Endothelial cell of umbilical vein (primary cell): ENCODE measurements around the gene KRTAP10-10. TPM values are rescaled to one million over a fixed set of nuclear protein-coding genes. Genes with fewer than 3 reads are reported as not detected.

Experiments
- BruUV-seq: library from RNA; stranded (reverse); fragments of 400-500 nt; replicated peaks from 2 replicates; lab custom pipeline; 2021; lab: Mats Ljungman, UMichigan
- CTCF ChIA-PET: fragments of 300-600, 350-600 bp; sonication (Branson Sonifier 250); formaldehyde crosslinking; loops from one replicate; lab custom pipeline; 2021; ENCODE audit warnings: antibody characterized with exemption, inconsistent platforms; lab: Charles Lee
- POLR2A ChIA-PET: fragments of 300-600, 350-600 bp; sonication (Branson Sonifier 250); formaldehyde crosslinking; loops from one replicate; lab custom pipeline; 2021; ENCODE audit warnings: antibody characterized with exemption, inconsistent platforms; lab: Charles Lee
- DNase-seq: peaks from one replicate; pipeline ENCODE4 v3.0.0-alpha.2; 2011; ENCODE audit warnings: low read depth, low spot score
- FAIRE-seq: peaks from 2 replicates; lab custom pipeline; 2011; peaks lifted over from hg19 to GRCh38; lab: Jason Lieb, UNC
- H2AFZ ChIP-seq: 2 replicates; pipeline ENCODE4 v1.6.0; 2012; ENCODE audit warnings: low read depth, low read length, control low read depth, inconsistent platforms
- H3K27ac ChIP-seq: 2 replicates; pipeline ENCODE4 v1.5.1; 2011; ENCODE audit warnings: low read depth, mild to moderate bottlenecking, control low read depth, low read length, moderate library complexity; ENCODE audit not compliant: insufficient read depth
- H3K27me3 ChIP-seq, 2 experiments: 2 replicates each; pipeline versions ENCODE4 v1.6.0 to v1.6.1; 2011; ENCODE audit warnings: low read length in 2 of 2, mixed read lengths in 1 of 2; ENCODE audit not compliant: control insufficient read depth in 2 of 2, insufficient read depth in 2 of 2
- H3K36me3 ChIP-seq, 2 experiments: 2 replicates in 1 of 2; 3 replicates in 1 of 2; pipeline ENCODE4 v1.5.1; 2011; ENCODE audit warnings: low read length in 2 of 2, mild to moderate bottlenecking in 1 of 2, moderate library complexity in 1 of 2; ENCODE audit not compliant: control insufficient read depth in 2 of 2, insufficient read depth in 2 of 2; ENCODE audit errors: extremely low read depth in 1 of 2
- H3K4me1 ChIP-seq: 3 replicates; pipeline ENCODE4 v1.5.1; 2011; ENCODE audit warnings: mild to moderate bottlenecking, low read length; ENCODE audit not compliant: control insufficient read depth, insufficient read depth; ENCODE audit errors: extremely low read depth
- H3K4me2 ChIP-seq: 2 replicates; pipeline ENCODE4 v1.6.1; 2011; ENCODE audit warnings: low read length, control low read depth, mixed read lengths; ENCODE audit not compliant: insufficient read depth
- H3K4me3 ChIP-seq, 3 experiments: fragments of 200-600 bp in 1 of 3; sonication (generic), shearing (Covaris generic) in 1 of 3; replicated peaks in 1 of 3; 2 replicates each; pipeline ENCODE4 v1.5.1; 2011 to 2016; ENCODE audit warnings: control low read depth in 3 of 3, low read length in 3 of 3, mild to moderate bottlenecking in 2 of 3, inconsistent platforms in 1 of 3, low read depth in 1 of 3, moderate library complexity in 1 of 3; ENCODE audit not compliant: insufficient read depth in 1 of 3
- H3K79me2 ChIP-seq: 2 replicates; pipeline ENCODE4 v1.6.0; 2012; ENCODE audit warnings: low read length, inconsistent platforms; ENCODE audit not compliant: control insufficient read depth, insufficient read depth
- H3K9ac ChIP-seq: replicated peaks from 2 replicates; pipeline ENCODE3; 2011; ENCODE audit warnings: low read length, control low read depth; ENCODE audit not compliant: insufficient read depth; ENCODE audit errors: extremely low read depth
- H3K9me1 ChIP-seq: replicated peaks from 3 replicates; pipeline ENCODE4 v1.6.0; 2011; ENCODE audit warnings: mild to moderate bottlenecking, low read length; ENCODE audit not compliant: control insufficient read depth, insufficient read depth; ENCODE audit errors: extremely low read depth
- H3K9me3 ChIP-seq: replicated peaks from 2 replicates; pipeline ENCODE4 v1.5.1; 2012; ENCODE audit warnings: low read length, inconsistent platforms; ENCODE audit not compliant: control insufficient read depth, insufficient read depth
- H4K20me1 ChIP-seq: replicated peaks from 2 replicates; pipeline ENCODE3; 2011; ENCODE audit warnings: mild to moderate bottlenecking, low read length; ENCODE audit not compliant: control insufficient read depth, insufficient read depth; ENCODE audit errors: extremely low read depth
- CTCF ChIP-seq, 2 donors: IDR thresholded peaks; 1 replicate in 1 of 2; 2 replicates in 1 of 2; pipeline ENCODE4 v1.5.1; 2011; ENCODE audit warnings: low read length in 2 of 2, mild to moderate bottlenecking in 2 of 2, moderate library complexity in 2 of 2, control low read depth in 1 of 2, inconsistent platforms in 1 of 2, low read depth in 1 of 2; ENCODE audit not compliant: insufficient read depth in 1 of 2; ENCODE audit errors: extremely low read depth in 1 of 2
- EZH2 ChIP-seq: IDR thresholded peaks from 2 replicates; pipeline ENCODE4 v1.6.1; 2012; ENCODE audit warnings: borderline replicate concordance, low read depth, mild to moderate bottlenecking, moderate library complexity, low read length, inconsistent platforms; ENCODE audit not compliant: severe bottlenecking
- FOS ChIP-seq: IDR thresholded peaks from 2 replicates; pipeline ENCODE4 v1.6.1; 2011; ENCODE audit warnings: mild to moderate bottlenecking, low read length, moderate library complexity, borderline replicate concordance; ENCODE audit not compliant: insufficient read depth
- GATA2 ChIP-seq: IDR thresholded peaks from 2 replicates; pipeline ENCODE4 v1.7.0; 2011; ENCODE audit warnings: low read depth, mild to moderate bottlenecking, moderate library complexity, mixed read lengths, low read length; ENCODE audit not compliant: insufficient read length, insufficient read depth
- JUN ChIP-seq: IDR thresholded peaks from 2 replicates; pipeline ENCODE4 v1.6.1; 2011; ENCODE audit warnings: borderline replicate concordance, low read depth; ENCODE audit not compliant: insufficient read length, insufficient read depth
- MAX ChIP-seq: IDR thresholded peaks from 2 replicates; pipeline ENCODE4 v1.6.1; 2011; ENCODE audit not compliant: insufficient read depth, insufficient read length
- MYC ChIP-seq: IDR thresholded peaks from one replicate; pipeline ENCODE4 v1.6.1; 2011; ENCODE audit warnings: mild to moderate bottlenecking, low read depth, low read length
- POLR2A ChIP-seq: IDR thresholded peaks from 2 replicates; pipeline ENCODE4 v1.6.1; 2012; ENCODE audit warnings: low read depth, mild to moderate bottlenecking, control low read depth, low read length
- POLR2AphosphoS5 ChIP-seq: IDR thresholded peaks from 2 replicates; pipeline ENCODE4 v1.6.1; 2012; ENCODE audit warnings: low read depth, mild to moderate bottlenecking, control low read depth, low read length, moderate library complexity; ENCODE audit not compliant: insufficient read depth
- dilution Hi-C: fragments of 300-500 bp; cut with MboI; formaldehyde crosslinking; loops from one replicate; pipeline ENCODE4 v1.15.0; 2019; ENCODE audit warnings: low sequenced_read_pairs; ENCODE audit not compliant: extremely low pct_ligation_motif_present
- intact Hi-C: fragments of 100-400 bp; cut with micrococcal nuclease; formaldehyde crosslinking; loops from one replicate; pipeline ENCODE4 v1.10.0; 2022
- polyA plus RNA-seq, 4 experiments: library from polyadenylated mRNA; depleted of rRNA in 3 of 4; stranded (reverse) in 3 of 4; unstranded in 1 of 4; fragments of >200 nt; gene quantifications; 2 replicates each; pipeline versions ENCODE4 v1.2.1 to v1.2.3, GENCODE V29; 2011 to 2012; ENCODE audit warnings: missing spikeins in 1 of 4
- total RNA-seq: library from RNA; stranded (reverse); gene quantifications from 2 replicates; pipeline ENCODE4 v1.2.3, GENCODE V29; 2021

The KRTAP10-10 gene
- total and polyA plus RNA-seq, 2 donors (not counting 3 experiments of a cell fraction or from before 2014, with no cell fraction given) = not detected

- Histone ChIP-seq H3K9me3 (no peaks in the 10 kb centered on the region), H4K20me1 (no peaks in the 10 kb centered on the region), H3K4me3 (no peak within 1 kb of the TSS), H2AFZ (no peak within 1 kb of the TSS), H3K4me1 (no peaks in the 10 kb centered on the region), H3K27ac (no peak within 1 kb of the TSS), H3K36me3 (no peaks in the 10 kb centered on the region), H3K27me3 (peaks cover 0 to 4% of the 10 kb centered on the region in 2 experiments), H3K9ac (no peak within 1 kb of the TSS), H3K9me1 (no peaks in the 10 kb centered on the region), H3K4me2 (no peak within 1 kb of the TSS), H3K79me2 (no peaks in the 10 kb centered on the region)
- dilution Hi-C loops = no loop called here
- BruUV-seq = no TSS peak
- no peak for TF ChIP-seq FOS
- no peak for TF ChIP-seq JUN
- no peak for TF ChIP-seq CTCF (IDR thresholded peaks at IDR 0.05; ENCODE audit: extremely low read depth in 1 of 2, insufficient read depth in 1 of 2, low read depth in 1 of 2, low read length in 2 of 2)
- no peak for TF ChIP-seq POLR2AphosphoS5
- no peak for TF ChIP-seq POLR2A
- no peak for TF ChIP-seq EZH2
- TF ChIP-seq GATA2 = no peak
- TF ChIP-seq MYC = no peak
- TF ChIP-seq MAX = no peak
- no peak for FAIRE-seq
- intact Hi-C loops = no loop called here
- ChIA-PET POLR2A (no interaction called here), CTCF (interaction anchor here (1.3 kb wide), 1 partner anchor 135 kb away, joined by 4 read pairs; no protein-coding TSS in a partner anchor)
- DNase-seq = no peak
Measured at GRCh38 chr21:44657635-44658540, 20.7 kb downstream of the KRTAP10-10 start, which contains the start of gene KRTAP12-3. KRTAP12-3 (plus strand) TSS chr21:44657932; CDS start chr21:44657980, 48 bp downstream.
